ENCODE data around the gene MTG2. TPM values are rescaled to one million over a fixed set of nuclear protein-coding genes. Genes with fewer than 3 reads are reported as not detected.
A peak's percentile ranks its signal among the peaks of the same experiment; 100 is the strongest.

The MTG2 gene
- total and polyA plus RNA-seq, 2 of the 13 experiments (the other 11 are each of a cell fraction or from before 2014, with no cell fraction given) = 20.4 to 37.8 TPM

GRCh38 chr20:62246872-62247652 lies 64.2 kb downstream of the MTG2 start (continued):
- TF ChIP-seq ARID4A (CRISPR knock-in tag; IDR thresholded peaks at IDR 0.05; ENCODE audit: borderline replicate concordance) (peak; percentile 74), ZNF577 (CRISPR knock-in tag; IDR thresholded peaks at IDR 0.05; ENCODE audit: borderline replicate concordance, low read depth) (no peak), ZNF563 (CRISPR knock-in tag; IDR thresholded peaks at IDR 0.05) (no peak; the same call in 1 of the 2 replicates), KDM6A (CRISPR knock-in tag; IDR thresholded peaks at IDR 0.05; ENCODE audit: low read depth) (no peak), E2F1 (CRISPR knock-in tag; IDR thresholded peaks at IDR 0.05) (no peak), SALL2 (CRISPR knock-in tag; IDR thresholded peaks at IDR 0.05) (no peak), HDAC1 (CRISPR knock-in tag; IDR thresholded peaks at IDR 0.05) (no peak; the same call in 1 of the 2 replicates), ZFP62 (CRISPR knock-in tag; IDR thresholded peaks at IDR 0.05) (no peak), JDP2 (CRISPR knock-in tag; IDR thresholded peaks at IDR 0.05; ENCODE audit: borderline replicate concordance) (no peak), HDAC2 (CRISPR knock-in tag; IDR thresholded peaks at IDR 0.05) (peak; percentile 66; the same call in 1 of the 2 replicates)
- TF ChIP-seq, protein P1, sequence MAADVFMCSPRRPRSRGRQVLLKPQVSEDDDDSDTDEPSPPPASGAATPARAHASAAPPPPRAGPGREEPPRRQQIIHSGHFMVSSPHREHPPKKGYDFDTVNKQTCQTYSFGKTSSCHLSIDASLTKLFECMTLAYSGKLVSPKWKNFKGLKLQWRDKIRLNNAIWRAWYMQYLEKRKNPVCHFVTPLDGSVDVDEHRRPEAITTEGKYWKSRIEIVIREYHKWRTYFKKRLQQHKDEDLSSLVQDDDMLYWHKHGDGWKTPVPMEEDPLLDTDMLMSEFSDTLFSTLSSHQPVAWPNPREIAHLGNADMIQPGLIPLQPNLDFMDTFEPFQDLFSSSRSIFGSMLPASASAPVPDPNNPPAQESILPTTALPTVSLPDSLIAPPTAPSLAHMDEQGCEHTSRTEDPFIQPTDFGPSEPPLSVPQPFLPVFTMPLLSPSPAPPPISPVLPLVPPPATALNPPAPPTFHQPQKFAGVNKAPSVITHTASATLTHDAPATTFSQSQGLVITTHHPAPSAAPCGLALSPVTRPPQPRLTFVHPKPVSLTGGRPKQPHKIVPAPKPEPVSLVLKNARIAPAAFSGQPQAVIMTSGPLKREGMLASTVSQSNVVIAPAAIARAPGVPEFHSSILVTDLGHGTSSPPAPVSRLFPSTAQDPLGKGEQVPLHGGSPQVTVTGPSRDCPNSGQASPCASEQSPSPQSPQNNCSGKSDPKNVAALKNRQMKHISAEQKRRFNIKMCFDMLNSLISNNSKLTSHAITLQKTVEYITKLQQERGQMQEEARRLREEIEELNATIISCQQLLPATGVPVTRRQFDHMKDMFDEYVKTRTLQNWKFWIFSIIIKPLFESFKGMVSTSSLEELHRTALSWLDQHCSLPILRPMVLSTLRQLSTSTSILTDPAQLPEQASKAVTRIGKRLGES (CRISPR knock-in tag; IDR thresholded peaks at IDR 0.05; ENCODE audit: borderline replicate concordance) = no peak
- TF ChIP-seq, protein P2, sequence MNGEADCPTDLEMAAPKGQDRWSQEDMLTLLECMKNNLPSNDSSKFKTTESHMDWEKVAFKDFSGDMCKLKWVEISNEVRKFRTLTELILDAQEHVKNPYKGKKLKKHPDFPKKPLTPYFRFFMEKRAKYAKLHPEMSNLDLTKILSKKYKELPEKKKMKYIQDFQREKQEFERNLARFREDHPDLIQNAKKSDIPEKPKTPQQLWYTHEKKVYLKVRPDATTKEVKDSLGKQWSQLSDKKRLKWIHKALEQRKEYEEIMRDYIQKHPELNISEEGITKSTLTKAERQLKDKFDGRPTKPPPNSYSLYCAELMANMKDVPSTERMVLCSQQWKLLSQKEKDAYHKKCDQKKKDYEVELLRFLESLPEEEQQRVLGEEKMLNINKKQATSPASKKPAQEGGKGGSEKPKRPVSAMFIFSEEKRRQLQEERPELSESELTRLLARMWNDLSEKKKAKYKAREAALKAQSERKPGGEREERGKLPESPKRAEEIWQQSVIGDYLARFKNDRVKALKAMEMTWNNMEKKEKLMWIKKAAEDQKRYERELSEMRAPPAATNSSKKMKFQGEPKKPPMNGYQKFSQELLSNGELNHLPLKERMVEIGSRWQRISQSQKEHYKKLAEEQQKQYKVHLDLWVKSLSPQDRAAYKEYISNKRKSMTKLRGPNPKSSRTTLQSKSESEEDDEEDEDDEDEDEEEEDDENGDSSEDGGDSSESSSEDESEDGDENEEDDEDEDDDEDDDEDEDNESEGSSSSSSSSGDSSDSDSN (CRISPR knock-in tag; IDR thresholded peaks at IDR 0.05) = no peak; the same call in 1 of the 2 replicates
- TF ChIP-seq, protein P3, sequence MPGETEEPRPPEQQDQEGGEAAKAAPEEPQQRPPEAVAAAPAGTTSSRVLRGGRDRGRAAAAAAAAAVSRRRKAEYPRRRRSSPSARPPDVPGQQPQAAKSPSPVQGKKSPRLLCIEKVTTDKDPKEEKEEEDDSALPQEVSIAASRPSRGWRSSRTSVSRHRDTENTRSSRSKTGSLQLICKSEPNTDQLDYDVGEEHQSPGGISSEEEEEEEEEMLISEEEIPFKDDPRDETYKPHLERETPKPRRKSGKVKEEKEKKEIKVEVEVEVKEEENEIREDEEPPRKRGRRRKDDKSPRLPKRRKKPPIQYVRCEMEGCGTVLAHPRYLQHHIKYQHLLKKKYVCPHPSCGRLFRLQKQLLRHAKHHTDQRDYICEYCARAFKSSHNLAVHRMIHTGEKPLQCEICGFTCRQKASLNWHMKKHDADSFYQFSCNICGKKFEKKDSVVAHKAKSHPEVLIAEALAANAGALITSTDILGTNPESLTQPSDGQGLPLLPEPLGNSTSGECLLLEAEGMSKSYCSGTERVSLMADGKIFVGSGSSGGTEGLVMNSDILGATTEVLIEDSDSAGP (CRISPR knock-in tag; IDR thresholded peaks at IDR 0.05; ENCODE audit: borderline replicate concordance) = no peak
- TF ChIP-seq, protein P4, sequence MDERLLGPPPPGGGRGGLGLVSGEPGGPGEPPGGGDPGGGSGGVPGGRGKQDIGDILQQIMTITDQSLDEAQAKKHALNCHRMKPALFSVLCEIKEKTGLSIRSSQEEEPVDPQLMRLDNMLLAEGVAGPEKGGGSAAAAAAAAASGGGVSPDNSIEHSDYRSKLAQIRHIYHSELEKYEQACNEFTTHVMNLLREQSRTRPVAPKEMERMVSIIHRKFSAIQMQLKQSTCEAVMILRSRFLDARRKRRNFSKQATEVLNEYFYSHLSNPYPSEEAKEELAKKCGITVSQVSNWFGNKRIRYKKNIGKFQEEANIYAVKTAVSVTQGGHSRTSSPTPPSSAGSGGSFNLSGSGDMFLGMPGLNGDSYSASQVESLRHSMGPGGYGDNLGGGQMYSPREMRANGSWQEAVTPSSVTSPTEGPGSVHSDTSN (CRISPR knock-in tag; IDR thresholded peaks at IDR 0.05) = no peak

All from HepG2 (cell line).